ENCODE measurements around the gene ITPKB.

ITPKB gene

DNA sequence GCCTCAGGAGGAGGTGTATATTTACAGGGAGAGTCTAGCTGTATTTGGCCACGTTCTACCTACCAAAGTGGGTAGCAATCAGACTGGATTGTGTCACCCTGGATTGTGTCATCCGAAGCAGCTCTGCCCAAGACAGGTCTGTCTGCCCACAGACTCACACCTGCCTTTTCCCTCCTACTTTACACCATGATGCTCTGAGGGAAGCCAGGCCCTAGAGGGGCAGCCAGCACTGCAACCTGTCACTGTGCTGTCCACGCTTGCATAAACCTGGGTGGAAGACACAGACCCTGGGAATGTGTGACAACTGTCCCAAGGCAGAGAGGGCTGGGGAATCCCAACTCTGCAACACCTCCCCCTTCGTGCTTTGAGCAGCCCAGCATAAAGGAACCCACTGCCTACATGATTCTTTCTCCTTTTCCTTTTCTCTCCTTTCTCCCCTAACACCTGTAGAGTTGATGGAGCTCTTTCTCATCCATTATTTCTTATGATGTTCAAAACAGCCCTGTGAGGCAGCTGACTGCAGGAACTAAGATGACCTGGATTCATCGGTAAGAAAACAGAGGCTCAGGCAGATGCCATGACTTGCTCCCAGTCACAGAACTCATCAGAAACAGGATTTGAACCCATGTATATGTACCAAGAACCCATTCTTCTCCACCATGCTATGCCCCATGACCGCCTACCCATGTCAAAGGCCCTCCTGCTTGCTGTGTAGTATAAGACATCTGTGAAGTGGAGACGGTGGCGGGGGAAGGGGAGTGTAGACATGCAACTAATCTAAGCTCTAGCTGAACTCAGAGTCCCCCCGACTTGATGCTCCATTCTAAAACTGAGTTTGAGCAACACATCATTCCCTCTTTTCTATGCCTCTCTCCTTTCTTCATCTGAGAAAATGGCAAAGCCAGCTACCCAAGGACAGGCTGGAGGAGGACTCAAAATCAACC, 55.9 kb downstream of the ITPKB start:
- peak; percentile 20 for DNase-seq

DNA sequence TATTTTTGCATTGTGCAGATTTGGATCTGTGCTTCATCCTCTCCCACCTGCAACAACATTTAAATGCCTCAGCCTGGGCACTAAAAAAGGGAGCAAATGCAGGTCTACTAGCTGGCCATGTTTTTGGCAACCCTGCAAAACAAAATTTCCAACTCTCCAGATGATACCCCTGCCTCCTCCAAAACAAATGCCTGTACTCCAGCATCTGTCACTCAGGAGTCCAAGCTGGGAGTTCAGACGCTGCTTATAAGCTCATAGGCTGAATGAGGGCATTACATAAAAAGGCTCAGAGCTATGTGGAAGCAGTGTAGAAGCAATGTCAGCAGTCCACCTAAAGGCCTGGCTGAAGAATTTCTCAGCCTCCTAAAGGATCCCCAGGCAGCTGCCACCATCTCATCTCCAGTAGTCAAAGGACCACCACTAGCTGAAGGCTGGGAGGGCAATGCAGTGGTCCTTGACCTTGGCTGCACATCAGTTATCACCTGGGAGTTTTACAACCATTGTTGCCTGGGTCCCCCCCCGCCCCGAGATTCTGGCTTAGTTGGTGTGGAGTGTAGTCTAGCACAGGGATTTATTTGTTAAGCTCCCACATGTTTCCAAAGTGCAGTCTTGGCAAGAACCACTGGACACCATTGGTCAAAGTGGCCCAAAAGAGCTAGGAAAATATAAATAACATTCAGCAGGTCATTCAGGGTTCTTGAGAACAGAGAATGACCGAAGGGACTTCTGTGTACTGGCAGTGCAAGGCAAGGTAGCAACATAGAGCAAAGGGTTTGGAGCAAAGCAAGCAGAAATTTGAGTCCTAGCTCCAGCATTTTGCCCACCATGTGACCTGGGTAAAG, 57.2 kb downstream of the ITPKB start:
- no peak for DNase-seq

- DNase-seq: no peak
Measured at GRCh38 chr1:226680653-226681052, 58.4 kb downstream of the ITPKB start.

DNA sequence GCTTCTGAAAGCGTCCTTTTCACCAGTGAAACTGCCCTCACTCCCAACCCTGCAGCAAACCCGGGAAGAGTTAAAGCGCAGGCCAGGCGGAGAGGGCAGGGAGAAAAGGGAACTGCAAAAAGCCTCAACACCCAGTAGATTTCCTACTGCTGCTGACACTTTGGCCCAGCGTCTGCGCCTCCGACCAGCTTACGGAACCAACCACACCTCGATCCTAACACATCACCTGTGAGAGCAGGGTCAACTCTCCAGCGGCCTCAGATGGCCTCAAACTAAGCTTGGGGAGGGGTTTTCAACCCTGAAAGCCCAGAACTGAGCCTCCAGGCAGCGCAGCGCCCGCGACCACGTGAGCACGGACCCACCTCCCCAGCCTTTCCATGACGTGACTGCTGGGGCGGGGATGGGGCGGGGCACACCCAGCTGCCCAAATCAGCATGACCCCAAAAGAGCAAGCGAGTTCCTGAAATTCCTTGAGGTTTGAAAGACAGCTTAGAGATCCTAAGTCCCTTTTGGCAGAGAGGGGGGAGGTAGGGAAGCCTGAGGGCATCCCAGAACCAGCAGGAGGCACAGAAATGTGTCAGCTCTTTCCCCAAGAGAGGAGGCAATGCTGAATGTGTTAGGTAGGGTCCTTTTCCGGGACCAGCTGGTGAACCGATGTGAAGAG, 59.1 kb downstream of the ITPKB start:
- DNase-seq: peak; percentile 93

GRCh38 chr1:226679262-226679661, 59.8 kb downstream of the ITPKB start:
- no peak for DNase-seq

DNA sequence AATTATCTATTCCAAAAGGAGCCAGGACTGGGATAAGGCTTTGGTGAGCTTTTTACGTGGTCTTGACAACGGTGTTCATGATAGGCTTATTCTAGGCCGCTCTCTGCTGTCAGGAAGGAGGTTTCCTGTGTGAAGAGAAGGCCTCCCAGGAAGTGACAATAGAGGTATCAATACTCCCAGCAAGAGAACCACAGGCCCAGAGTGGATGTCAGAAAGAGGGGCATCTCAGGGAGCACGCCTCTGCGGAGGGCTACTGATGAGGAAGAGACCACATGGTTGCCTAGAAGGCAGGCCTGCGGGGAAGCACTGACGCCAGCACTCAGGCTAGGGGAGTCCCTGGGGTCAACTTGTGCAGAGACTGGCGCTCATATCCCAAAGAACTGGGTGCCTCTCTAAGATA, 60.4 kb downstream of the ITPKB start:
- no peak for DNase-seq

DNA sequence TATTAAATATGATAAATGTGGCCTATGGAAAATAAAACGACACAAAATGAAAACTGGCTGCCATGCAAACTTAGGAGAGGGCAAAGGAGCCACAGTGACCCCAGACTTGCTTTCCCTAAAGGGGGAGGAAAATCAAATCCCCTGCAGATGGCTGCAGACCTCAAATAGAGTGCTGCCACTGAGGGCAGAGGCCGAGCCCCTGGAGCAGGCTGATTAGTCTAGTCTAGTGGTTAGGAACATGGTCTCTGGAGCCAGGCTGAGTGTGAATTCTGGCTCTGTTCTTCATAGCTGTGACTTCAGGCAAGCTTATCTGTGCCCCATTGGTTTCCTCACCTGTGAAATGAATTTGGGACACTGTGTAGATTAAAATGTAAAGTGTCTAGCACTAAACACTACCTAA, 60.8 kb downstream of the ITPKB start:
- no peak for DNase-seq

DNA sequence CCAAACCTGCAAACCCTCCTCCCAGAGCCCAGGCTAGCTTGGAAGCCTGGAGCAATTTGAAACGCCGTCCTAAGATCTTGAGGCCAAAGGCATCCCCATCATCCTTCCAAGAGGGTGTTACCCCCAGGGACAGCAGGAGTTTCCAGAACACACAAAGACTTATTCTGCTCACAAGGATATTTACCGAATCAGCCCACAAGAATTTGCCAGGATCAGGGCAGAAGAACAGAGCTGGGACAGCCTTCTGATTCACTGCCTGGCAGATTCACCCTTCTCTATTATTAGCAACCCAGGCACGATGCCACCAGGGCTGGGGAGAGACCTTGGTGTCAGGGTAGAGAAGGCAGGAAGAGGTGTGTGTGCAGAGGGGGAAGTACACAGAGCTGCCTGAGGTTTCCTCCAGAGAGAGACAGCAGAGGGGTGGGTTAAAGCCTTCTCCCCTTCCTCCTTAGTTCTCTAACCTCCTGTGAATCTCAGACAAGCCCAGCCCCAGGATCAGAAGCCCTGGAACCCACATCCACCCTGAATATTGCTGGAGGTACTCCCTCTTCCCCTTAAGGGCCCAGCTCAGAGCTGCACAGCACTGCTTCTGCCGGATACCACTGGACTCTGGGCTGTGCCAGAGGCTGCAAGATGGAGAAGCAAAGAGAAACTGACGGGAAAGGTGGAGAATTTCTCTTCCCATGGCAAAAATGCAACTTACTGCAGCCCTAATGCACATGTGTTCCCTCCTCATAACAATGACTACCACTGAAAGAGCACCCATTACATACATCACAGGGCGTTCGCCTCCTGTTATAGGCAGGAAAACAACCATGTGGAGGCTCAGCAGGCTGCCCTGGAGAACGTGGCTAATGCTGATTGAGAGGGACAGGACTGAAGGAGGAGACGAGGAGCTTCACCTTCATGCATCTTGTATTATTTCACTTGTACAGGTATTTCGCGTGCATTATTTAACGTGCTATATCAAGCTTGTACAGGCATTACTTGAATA, 61.8 kb downstream of the ITPKB start:
- DNase-seq: peak; percentile 80

GRCh38 chr1:226676381-226676780, 62.7 kb downstream of the ITPKB start:
- no peak for DNase-seq

DNA sequence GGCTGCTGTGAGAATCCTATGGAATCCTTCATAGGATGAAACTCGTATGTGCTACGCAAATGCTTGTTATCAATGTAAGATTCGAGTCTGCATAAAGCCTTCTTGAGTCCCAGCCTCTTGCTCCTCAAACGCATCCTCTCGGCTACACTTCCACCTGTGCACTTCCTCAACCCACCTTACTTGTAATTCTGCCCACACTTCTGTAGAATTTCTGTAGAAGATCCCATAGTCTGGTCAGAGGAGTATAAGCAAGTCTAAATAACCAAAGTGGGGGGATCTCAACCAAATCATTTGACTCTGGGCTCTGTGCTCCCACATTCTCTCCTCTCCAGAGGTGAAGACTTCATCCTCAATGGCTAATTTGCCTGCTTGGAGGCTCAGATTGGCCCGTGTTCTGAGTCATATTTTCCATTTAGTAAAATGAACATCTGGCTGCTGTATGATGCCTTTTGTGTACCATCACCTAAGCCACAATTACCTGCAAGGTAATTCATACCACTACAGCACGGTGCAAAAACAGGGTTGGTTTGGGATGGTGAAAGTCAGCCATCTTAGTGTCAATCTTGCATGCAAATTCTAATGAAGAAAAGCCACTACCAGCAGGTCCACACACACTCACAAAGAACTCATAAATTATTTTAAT, 63.2 kb downstream of the ITPKB start:
- DNase-seq: no peak

- no peak for DNase-seq
Measured at GRCh38 chr1:226674892-226675714, 64.0 kb downstream of the ITPKB start.

- DNase-seq: no peak
Measured at GRCh38 chr1:226672339-226672762, 66.7 kb downstream of the ITPKB start.

DNA sequence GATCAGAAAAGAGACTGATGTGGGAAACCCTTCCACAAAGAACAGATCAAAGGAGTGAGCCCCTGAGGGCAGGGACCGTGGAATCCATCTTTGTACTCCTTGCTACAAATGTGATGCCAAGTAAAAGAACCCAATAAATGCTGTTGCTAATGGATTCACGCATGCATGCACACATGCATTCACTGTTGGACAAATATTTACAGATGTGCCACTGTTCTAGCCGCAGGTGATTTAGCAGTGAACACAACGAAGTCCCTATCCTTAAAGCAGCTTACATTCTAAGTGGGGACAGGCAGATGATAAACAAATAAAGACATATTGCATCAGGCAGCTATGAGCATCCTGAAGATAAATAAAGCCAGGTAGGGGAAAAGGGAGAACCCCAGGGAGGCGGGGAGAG, 67.8 kb downstream of the ITPKB start:
- DNase-seq: no peak

DNA sequence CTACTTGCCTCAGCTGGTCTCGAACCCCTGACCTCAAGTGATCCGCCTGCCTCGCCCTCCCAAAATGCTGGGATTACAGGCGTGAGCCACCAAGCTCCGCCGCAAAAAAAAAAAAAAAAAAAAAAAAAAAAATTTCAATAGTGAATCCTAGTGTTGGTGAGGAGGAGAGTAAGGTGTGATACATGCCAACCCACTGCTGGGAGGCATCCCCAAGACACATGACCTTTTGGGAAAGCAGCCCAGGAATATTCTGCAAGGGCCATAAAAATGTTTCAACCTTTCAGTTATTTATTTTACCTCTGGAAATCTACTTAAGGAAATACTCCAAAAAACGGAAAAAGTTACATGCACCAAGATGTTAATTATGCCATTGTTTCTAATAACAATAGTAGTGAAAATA, 69.0 kb downstream of the ITPKB start:
- DNase-seq: no peak

DNA sequence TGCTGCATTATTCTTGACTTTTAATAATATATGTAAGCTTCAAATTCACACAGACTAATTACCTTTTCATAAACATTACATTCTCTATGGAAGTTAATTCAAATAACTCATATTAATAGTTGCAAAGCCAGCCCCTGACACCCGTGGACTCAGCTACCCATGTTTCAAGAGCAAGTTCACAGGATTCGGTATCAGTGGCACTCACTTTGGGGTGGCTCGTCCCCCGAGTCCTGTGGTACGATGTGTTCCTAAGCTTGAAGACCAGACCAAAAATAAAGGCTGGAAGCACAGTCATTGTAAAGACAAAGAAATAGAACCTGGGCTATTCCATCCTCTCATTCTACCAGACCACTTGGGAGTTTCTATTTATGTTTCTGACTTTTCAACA, 70.9 kb downstream of the ITPKB start:
- DNase-seq: no peak

GRCh38 chr1:226666692-226667091, 72.4 kb downstream of the ITPKB start:
- DNase-seq: no peak

DNA sequence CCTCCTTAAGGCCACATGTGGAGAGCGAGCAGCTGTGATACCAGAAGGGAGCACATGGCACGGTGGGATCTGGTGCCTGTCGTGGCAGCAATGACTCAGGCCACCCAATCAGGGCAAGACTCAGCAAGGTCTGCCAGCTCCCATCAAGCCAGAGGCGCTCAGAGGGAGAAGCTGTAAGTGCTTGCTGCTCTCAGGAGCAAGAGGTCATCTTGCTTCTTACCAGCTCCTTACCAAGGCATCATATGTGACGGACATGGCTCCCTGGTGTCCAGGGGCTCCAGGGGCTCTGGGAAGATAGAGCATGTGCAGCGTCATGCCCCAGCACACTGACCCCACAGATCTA, 72.9 kb downstream of the ITPKB start:
- no peak for DNase-seq

DNA sequence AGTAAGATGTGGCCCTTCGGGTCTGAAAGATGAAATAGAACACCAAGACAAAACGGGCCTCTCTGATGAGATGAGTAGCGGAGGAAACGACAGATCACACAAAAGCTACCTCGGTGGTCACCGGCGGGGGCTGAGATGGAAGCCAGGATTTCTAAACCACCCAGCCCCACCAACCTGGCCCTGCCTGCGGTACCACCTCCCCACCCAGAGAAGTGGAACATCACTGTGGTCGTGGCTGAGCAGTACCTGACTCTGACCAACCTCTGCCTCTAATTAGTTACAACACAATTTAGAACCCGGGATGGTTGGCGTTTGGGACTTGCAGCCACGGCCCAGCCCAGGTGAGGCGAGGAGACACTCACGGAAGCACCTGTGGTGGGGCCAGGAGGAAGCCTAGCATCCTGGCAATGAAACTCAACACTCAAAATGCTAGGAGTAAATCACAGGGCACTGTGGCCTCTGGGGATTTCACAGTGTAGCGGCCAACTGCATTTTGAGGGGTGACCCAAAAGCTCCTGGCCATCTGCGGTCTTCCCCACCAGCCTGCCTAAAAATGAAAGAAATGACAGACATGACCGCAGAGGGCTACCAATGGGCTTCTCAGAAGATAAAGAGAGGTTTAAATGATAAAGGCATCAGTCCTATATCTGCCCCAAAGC, 73.4 kb downstream of the ITPKB start:
- no peak for DNase-seq

- DNase-seq: peak; percentile 81
Measured at GRCh38 chr1:226664413-226665101, 74.5 kb downstream of the ITPKB start.

DNA sequence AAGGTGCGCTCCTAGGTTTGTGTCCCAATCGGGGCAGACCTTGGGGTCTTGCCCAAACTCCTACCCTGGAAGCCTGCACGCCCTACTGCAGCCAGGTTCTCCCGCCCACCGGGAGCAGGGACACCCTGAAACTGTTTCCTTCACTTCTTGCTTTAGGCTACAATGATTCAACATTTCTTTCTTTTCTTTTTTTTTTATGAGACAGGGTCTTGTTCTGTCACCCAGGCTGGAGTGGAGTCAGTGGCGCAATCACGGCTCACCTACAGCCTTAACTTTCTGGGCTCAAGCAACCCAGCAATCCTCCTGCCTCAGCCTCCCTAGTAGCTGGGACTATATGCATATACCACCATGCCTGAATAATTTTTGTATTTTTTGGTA, 75.8 kb downstream of the ITPKB start:
- no peak for DNase-seq
